Activated B cell treated with CpG ODN at 0.5 μM for 24 hours (primary cell): ENCODE measurements around the gene SELL. TPM values are rescaled to one million over a fixed set of nuclear protein-coding genes. Genes with fewer than 3 reads are reported as not detected.

Experiments used
- ATAC-seq: fragments of 200-7000 bp; cut with Tn5 transposase; one replicate; pipeline ENCODE4 v1.10.0; 2021; ENCODE audit warnings: low read depth, mild to moderate bottlenecking, moderate library complexity
- CTCF ChIA-PET: fragments of 350-600 bp; sonication (Branson Sonifier 250); formaldehyde crosslinking; loops from one replicate; lab custom pipeline; 2021; ENCODE audit warnings: antibody characterized with exemption; lab: Charles Lee
- POLR2A ChIA-PET: fragments of 350-600 bp; sonication (Branson Sonifier 250); formaldehyde crosslinking; loops from one replicate; lab custom pipeline; 2021; ENCODE audit warnings: antibody characterized with exemption; lab: Charles Lee
- DNase-seq: peaks from one replicate; pipeline ENCODE4 v3.0.0; 2022
- H3K27ac Mint-ChIP-seq: one replicate; pipeline ENCODE4 v1.8.0; 2020; ENCODE audit warnings: mixed read lengths
- H3K27me3 Mint-ChIP-seq: one replicate; pipeline ENCODE4 v1.8.0; 2021; ENCODE audit warnings: mixed read lengths
- H3K36me3 Mint-ChIP-seq: one replicate; pipeline ENCODE4 v1.8.0; 2021; ENCODE audit warnings: low read depth, mixed read lengths
- H3K4me1 Mint-ChIP-seq: one replicate; pipeline ENCODE4 v1.8.0; 2021; ENCODE audit warnings: mixed read lengths
- H3K4me3 Mint-ChIP-seq: one replicate; pipeline ENCODE4 v1.8.0; 2020; ENCODE audit warnings: mild to moderate bottlenecking, mixed read lengths
- H3K9me3 Mint-ChIP-seq: one replicate; pipeline ENCODE4 v1.8.0; 2020; ENCODE audit warnings: mixed read lengths
- intact Hi-C: fragments of 100-400 bp; cut with micrococcal nuclease; formaldehyde crosslinking; loops from one replicate; pipeline ENCODE4 v1.15.1; 2024
- total RNA-seq: library from RNA; stranded (reverse); gene quantifications from 2 replicates; pipeline ENCODE4 v1.2.3, GENCODE V29; 2022
- TF ChIP-seq, protein P1 (sequence below): fragments of 200-600 bp; IDR thresholded peaks from one replicate; pipeline ENCODE4 v1.8.0; 2022; ENCODE audit warnings: antibody characterized with exemption, mild to moderate bottlenecking

SELL gene
- total RNA-seq, 1 donor from 2014 or later = 156 TPM

DNA sequence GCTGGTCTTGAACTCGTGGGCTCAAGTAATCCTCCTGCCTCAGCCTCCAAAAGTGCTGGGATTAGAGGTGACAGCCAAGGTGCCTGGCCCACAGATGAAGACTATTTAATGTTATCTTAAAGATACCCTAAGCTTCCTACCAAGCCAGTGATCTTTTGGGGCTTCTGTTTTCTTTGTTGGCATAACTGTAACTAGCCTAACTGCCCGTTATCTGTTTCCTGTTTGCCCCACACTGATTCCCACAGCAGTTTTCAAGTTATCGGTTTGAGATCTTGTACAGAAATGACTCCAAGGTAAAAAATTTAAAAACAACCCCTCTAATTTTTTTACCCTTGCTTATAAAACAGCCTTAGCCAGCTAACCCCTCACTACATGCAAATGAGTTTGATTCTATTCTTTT lies 12.4 kb downstream of the SELL start:
- ATAC-seq = no peak
- ChIA-PET POLR2A (interaction anchor here (0.8 to 4.0 kb wide), 3 partner anchors 10 to 97 kb away, joined by 4 to 34 read pairs (median 29); no protein-coding TSS in a partner anchor), CTCF (interaction anchor here (1.0 to 4.6 kb wide), 4 partner anchors 8 to 97 kb away, joined by 3 to 39 read pairs (median 8); partner anchors contain the start of gene SELL)
- Mint-ChIP-seq H3K27me3 (no peaks in the 10 kb centered on the region), H3K36me3 (peaks cover 80% of the 10 kb centered on the region), H3K27ac (peak overlapping the region; percentile 90), H3K9me3 (no peaks in the 10 kb centered on the region), H3K4me1 (peaks cover 96% of the 10 kb centered on the region), H3K4me3 (peak overlapping the region; percentile 38)
- no peak for DNase-seq
- TF ChIP-seq, protein P1, sequence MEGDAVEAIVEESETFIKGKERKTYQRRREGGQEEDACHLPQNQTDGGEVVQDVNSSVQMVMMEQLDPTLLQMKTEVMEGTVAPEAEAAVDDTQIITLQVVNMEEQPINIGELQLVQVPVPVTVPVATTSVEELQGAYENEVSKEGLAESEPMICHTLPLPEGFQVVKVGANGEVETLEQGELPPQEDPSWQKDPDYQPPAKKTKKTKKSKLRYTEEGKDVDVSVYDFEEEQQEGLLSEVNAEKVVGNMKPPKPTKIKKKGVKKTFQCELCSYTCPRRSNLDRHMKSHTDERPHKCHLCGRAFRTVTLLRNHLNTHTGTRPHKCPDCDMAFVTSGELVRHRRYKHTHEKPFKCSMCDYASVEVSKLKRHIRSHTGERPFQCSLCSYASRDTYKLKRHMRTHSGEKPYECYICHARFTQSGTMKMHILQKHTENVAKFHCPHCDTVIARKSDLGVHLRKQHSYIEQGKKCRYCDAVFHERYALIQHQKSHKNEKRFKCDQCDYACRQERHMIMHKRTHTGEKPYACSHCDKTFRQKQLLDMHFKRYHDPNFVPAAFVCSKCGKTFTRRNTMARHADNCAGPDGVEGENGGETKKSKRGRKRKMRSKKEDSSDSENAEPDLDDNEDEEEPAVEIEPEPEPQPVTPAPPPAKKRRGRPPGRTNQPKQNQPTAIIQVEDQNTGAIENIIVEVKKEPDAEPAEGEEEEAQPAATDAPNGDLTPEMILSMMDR = no peak
- intact Hi-C loops = loop anchor here (1.0 to 10.0 kb wide), 5 partner anchors 9 to 1984 kb away; partner anchors contain the start of genes BLZF1, NME7, PRRC2C and SCYL3

DNA sequence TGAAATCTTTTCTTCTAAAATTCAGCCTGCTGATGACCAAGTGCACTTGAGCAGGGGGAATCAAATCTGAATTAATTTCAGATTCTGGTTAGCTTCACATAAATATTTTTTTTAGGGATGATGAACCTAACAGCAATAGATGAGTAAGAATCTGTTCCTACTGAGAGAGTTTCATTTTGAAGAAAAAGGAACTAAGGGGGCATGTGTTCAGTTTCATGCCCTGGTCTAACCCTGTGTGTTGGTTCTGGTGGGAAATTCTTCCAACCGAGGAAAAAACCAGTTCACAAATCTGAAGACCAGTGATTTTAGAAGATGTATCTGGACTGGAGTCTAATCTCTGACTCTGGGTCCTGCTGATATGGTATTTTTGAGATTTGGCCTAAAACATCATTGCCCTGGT lies 13.7 kb downstream of the SELL start:
- Mint-ChIP-seq H3K36me3 (peaks cover 72% of the 10 kb centered on the region), H3K9me3 (no peaks in the 10 kb centered on the region), H3K27me3 (no peaks in the 10 kb centered on the region), H3K27ac (peak overlapping the region; percentile 90), H3K4me1 (peaks cover 96% of the 10 kb centered on the region), H3K4me3 (peak overlapping the region; percentile 47)
- intact Hi-C loops = loop anchor here (2.0 to 10.0 kb wide), 5 partner anchors 97 to 1983 kb away; partner anchors contain the start of genes BLZF1, METTL18, NME7 and PRRC2C
- ATAC-seq (peak; percentile 50), DNase-seq (no peak)
- TF ChIP-seq, protein P1 = no peak
- CTCF ChIA-PET = interaction anchor here (3.0 to 9.6 kb wide), 3 partner anchors 9 to 95 kb away, joined by 17 to 192 read pairs (median 19); no protein-coding TSS in a partner anchor
- POLR2A ChIA-PET = interaction anchor here (0.6 to 3.3 kb wide), 8 partner anchors 12 to 834 kb away, joined by 3 to 54 read pairs (median 4); partner anchors contain the start of genes GORAB, METTL18 and SELL

DNA sequence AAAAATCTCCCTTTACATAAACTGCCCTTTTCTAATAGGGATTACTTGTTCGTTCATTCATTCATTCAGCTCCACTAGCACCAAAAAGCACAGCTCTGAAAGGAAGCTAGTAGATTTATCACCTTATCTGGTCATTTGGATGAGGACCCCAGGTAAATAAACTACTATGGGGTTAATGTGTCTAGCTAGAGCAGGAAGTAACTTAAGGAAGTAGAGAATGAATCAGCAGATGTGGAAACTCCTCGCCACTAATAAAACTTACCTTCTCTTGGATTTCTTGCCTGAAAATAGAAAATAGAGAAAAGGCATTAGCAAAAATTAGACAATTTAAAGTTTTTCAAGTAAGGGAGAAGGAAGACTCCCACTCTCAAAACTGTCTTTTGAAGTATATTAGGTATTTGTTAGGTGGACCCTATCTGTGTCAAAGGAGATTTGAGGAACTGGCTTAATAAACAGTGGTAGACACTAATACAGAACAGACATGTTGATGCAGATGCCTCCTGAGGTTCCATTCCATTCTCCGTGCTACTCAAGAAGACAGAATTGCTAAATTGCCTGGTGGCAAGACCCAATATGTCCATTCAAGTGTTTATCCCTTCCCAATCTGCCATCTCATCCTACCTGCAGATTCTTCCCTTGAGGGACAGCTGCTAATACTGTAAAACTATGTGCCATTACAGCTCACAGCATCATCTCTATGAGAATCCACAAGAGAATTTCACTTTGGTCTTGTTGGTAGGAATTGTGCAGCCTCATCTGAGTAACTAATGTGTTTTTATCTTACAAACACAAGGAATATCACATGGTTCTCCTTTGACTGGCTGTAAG lies 14.9 kb downstream of the SELL start:
- TF ChIP-seq, protein P1 = no peak
- DNase-seq = no peak
- peak; percentile 18 for ATAC-seq
- POLR2A ChIA-PET = interaction anchor here (0.8 to 3.3 kb wide), 9 partner anchors 9 to 210 kb away, joined by 3 to 54 read pairs (median 4); partner anchors contain the start of genes METTL18 and SELL
- H3K27ac Mint-ChIP-seq = peak overlapping the region; percentile 90
- H3K4me3 Mint-ChIP-seq = peak overlapping the region; percentile 67
- H3K4me1 Mint-ChIP-seq = peaks cover 95% of the 10 kb centered on the region
- H3K36me3 Mint-ChIP-seq = peaks cover 65% of the 10 kb centered on the region
- no peaks in the 10 kb centered on the region for H3K27me3 Mint-ChIP-seq
- intact Hi-C loops = loop anchor here (2.0 to 10.0 kb wide), 5 partner anchors 98 to 1982 kb away; partner anchors contain the start of genes BLZF1, METTL18, NME7 and PRRC2C
- H3K9me3 Mint-ChIP-seq = no peaks in the 10 kb centered on the region
- CTCF ChIA-PET = interaction anchor here (0.9 to 9.6 kb wide), 6 partner anchors 10 to 94 kb away, joined by 3 to 192 read pairs (median 12); no protein-coding TSS in a partner anchor

DNA sequence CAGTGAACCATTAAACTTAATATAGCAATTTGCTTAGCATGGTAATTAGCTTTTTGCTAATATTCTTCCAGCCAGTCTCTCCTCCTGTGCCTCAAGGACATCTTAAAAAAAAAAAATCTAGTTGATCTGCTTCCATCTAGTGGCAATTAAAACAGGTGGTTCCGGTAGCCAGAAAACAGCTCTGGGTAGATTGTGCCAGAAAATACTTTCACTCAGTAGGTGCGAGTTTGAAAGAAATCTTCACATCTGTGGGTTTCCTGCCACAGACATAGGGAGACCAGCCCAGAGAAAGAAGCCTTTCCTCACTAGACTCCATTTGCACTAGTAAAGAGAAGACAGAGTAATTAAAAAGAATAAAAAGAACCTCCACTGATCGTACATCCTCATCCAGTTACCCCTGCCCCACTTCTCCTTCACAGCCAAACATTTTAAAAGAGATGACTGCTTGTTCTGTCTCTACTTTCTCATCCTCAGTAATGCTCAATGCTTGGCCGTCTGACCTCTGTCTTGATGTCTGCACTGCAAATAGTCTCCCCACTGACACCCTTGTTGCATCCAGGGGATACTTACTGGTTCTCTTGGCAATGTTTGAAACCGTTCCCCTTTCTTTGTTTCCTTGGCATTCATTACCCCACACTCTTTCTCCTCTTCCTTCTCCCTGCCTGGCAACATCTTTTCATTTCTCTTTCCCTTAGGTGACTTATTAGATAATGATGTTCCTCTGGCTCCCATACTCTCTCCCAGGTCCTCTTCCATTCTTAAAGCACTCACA lies 16.9 kb downstream of the SELL start:
- Mint-ChIP-seq H3K4me1 (peaks cover 97% of the 10 kb centered on the region), H3K27ac (peak overlapping the region; percentile 90), H3K27me3 (no peaks in the 10 kb centered on the region), H3K36me3 (peaks cover 65% of the 10 kb centered on the region), H3K9me3 (no peaks in the 10 kb centered on the region), H3K4me3 (peak overlapping the region; percentile 62)
- CTCF ChIA-PET = interaction anchor here (0.6 to 9.6 kb wide), 13 partner anchors 8 to 108 kb away, joined by 3 to 192 read pairs (median 4); partner anchors contain the start of gene F5
- peak; percentile 9 for ATAC-seq
- TF ChIP-seq, protein P1 = no peak
- POLR2A ChIA-PET = interaction anchor here (0.6 to 6.2 kb wide), 10 partner anchors 8 to 108 kb away, joined by 3 to 119 read pairs (median 8); partner anchors contain the start of gene METTL18
- intact Hi-C loops = loop anchor here (1.0 to 10.0 kb wide), 6 partner anchors 37 to 1980 kb away; partner anchors contain the start of genes BLZF1, NME7, PRRC2C and SCYL3
- no peak for DNase-seq
